Natural killer cell (primary cell): ENCODE data around the gene PLPP4. TPM values are rescaled to one million over a fixed set of nuclear protein-coding genes. Genes with fewer than 3 reads are reported as not detected.

Experiments used
- ATAC-seq, 3 donors: fragments of 150-1000 bp in 2 of 3; fragments of 200-7000 bp in 1 of 3; cut with Tn5 transposase; 1 replicate in 1 of 3; 2 replicates in 2 of 3; pipeline ENCODE4 v1.10.0; 2021; ENCODE audit warnings: mild to moderate bottlenecking in 2 of 3, moderate library complexity in 2 of 3
- DNase-seq, 2 donors: peaks; one replicate each; pipeline versions ENCODE4 v3.0.0 to v3.0.0-alpha.2; 2013 to 2021; ENCODE audit warnings: mixed read lengths in 1 of 2
- H3K27ac ChIP-seq: one replicate; pipeline ENCODE4 v1.5.1; 2013; ENCODE audit warnings: mild to moderate bottlenecking, low read length
- H3K27me3 ChIP-seq: one replicate; pipeline ENCODE4 v1.6.1; 2013; ENCODE audit warnings: low read length; ENCODE audit not compliant: control insufficient read depth, insufficient read depth
- H3K36me3 ChIP-seq: one replicate; pipeline ENCODE4 v1.6.1; 2013; ENCODE audit warnings: low read length; ENCODE audit not compliant: control insufficient read depth, insufficient read depth
- H3K4me1 ChIP-seq: one replicate; pipeline ENCODE4 v1.6.1; 2013; ENCODE audit warnings: low read length; ENCODE audit not compliant: control insufficient read depth, insufficient read depth
- H3K4me3 ChIP-seq: one replicate; pipeline ENCODE4 v1.5.1; 2013; ENCODE audit warnings: low read length
- H3K9me3 ChIP-seq: one replicate; pipeline ENCODE4 v1.6.1; 2013; ENCODE audit warnings: low read length; ENCODE audit not compliant: control insufficient read depth, insufficient read depth
- H3K27ac Mint-ChIP-seq, 2 donors: one replicate each; pipeline ENCODE4 v1.8.0; 2022; ENCODE audit warnings: mild to moderate bottlenecking in 2 of 2, mixed read lengths in 2 of 2, moderate library complexity in 1 of 2
- H3K27me3 Mint-ChIP-seq, 2 donors: one replicate each; pipeline ENCODE4 v1.8.0; 2022; ENCODE audit warnings: low read depth in 2 of 2, mixed read lengths in 2 of 2
- H3K36me3 Mint-ChIP-seq: one replicate; pipeline ENCODE4 v1.8.0; 2022; ENCODE audit warnings: mixed read lengths
- H3K4me1 Mint-ChIP-seq, 2 donors: one replicate each; pipeline ENCODE4 v1.8.0; 2022; ENCODE audit warnings: mixed read lengths in 2 of 2
- H3K4me3 Mint-ChIP-seq: one replicate; pipeline ENCODE4 v1.8.0; 2022; ENCODE audit warnings: mild to moderate bottlenecking, moderate library complexity, mixed read lengths
- H3K9me3 Mint-ChIP-seq, 2 donors: one replicate each; pipeline ENCODE4 v1.8.0; 2022; ENCODE audit warnings: mixed read lengths in 2 of 2
- CTCF ChIP-seq: fragments of 200-600 bp; IDR thresholded peaks from one replicate; pipeline ENCODE4 v1.8.0; 2022; ENCODE audit warnings: antibody characterized with exemption
- WGBS: methylation state at CpG from one replicate; pipeline ENCODE4 v1.1.7; 2013; ENCODE audit warnings: missing lambda C conversion rate; ENCODE audit not compliant: insufficient coverage; 5-methylcytosine and 5-hydroxymethylcytosine counted together
- intact Hi-C: fragments of 100-400 bp; cut with micrococcal nuclease; formaldehyde crosslinking; loops from one replicate; pipeline ENCODE4 v1.14.2; 2022
- total RNA-seq, 4 donors: library from RNA; stranded (reverse); fragments of 120-200 nt in 1 of 4; gene quantifications; one replicate each; pipeline versions ENCODE4 v1.2.3 to v1.2.4, GENCODE V29; 2013 to 2022

PLPP4 gene
- total RNA-seq, 3 donors from 2014 or later (not counting 1 experiment from before 2014, with no cell fraction given), result not detected

- Mint-ChIP-seq H3K27me3 (peaks cover 11% of the 10 kb centered on the region in 2 donors), H3K36me3 (no peaks in the 10 kb centered on the region), H3K9me3 (no peaks in the 10 kb centered on the region), H3K4me3 (no peak overlapping the region), H3K27ac (no peak overlapping the region), H3K4me1 (no peaks in the 10 kb centered on the region)
- TF ChIP-seq CTCF, result no peak
- no peaks in the 10 kb centered on the region for H3K9me3 ChIP-seq
- WGBS, result 96% methylated on average over 4 of the region's 5 CpGs
- no peak overlapping the region for H3K27ac ChIP-seq
- no peaks in the 10 kb centered on the region for H3K27me3 ChIP-seq
- no peaks in the 10 kb centered on the region for H3K4me1 ChIP-seq
- ATAC-seq, result no peak
- H3K4me3 ChIP-seq, result no peak overlapping the region
- intact Hi-C loops, result no loop called here
- DNase-seq, result no peak
- H3K36me3 ChIP-seq, result no peaks in the 10 kb centered on the region
Observed at GRCh38 chr10:120415709-120416330, 41.2 kb upstream of the PLPP4 start.

- intact Hi-C loops, result no loop called here
- Histone ChIP-seq H3K4me3 (no peak overlapping the region), H3K27ac (no peak overlapping the region), H3K4me1 (no peaks in the 10 kb centered on the region), H3K9me3 (no peaks in the 10 kb centered on the region), H3K36me3 (no peaks in the 10 kb centered on the region), H3K27me3 (no peaks in the 10 kb centered on the region)
- no peak for ATAC-seq
- H3K36me3 Mint-ChIP-seq, result no peaks in the 10 kb centered on the region
- H3K27ac Mint-ChIP-seq, result no peak overlapping the region
- H3K9me3 Mint-ChIP-seq, result no peaks in the 10 kb centered on the region
- no peak for DNase-seq
- 72% methylated on average over 5 of the region's 5 CpGs for WGBS
- H3K4me1 Mint-ChIP-seq, result no peaks in the 10 kb centered on the region
- H3K4me3 Mint-ChIP-seq, result no peak overlapping the region
- TF ChIP-seq CTCF, result no peak
- H3K27me3 Mint-ChIP-seq, result peaks cover 6 to 11% of the 10 kb centered on the region in 2 donors
Observed at GRCh38 chr10:120420421-120420820, 36.6 kb upstream of the PLPP4 start.

- Mint-ChIP-seq H3K27me3 (peaks cover 6 to 14% of the 10 kb centered on the region in 2 donors), H3K9me3 (no peaks in the 10 kb centered on the region), H3K4me3 (no peak overlapping the region), H3K27ac (no peak overlapping the region), H3K36me3 (no peaks in the 10 kb centered on the region), H3K4me1 (no peaks in the 10 kb centered on the region)
- no peak for TF ChIP-seq CTCF
- intact Hi-C loops, result no loop called here
- no peak overlapping the region for H3K27ac ChIP-seq
- no peaks in the 10 kb centered on the region for H3K36me3 ChIP-seq
- DNase-seq (no peak), ATAC-seq (no peak)
- H3K4me1 ChIP-seq, result no peaks in the 10 kb centered on the region
- no peaks in the 10 kb centered on the region for H3K9me3 ChIP-seq
- H3K4me3 ChIP-seq, result no peak overlapping the region
- WGBS, result 21% methylated on average over 2 of the region's 2 CpGs
- no peaks in the 10 kb centered on the region for H3K27me3 ChIP-seq
Observed at GRCh38 chr10:120421250-120421649, 35.8 kb upstream of the PLPP4 start.

- Mint-ChIP-seq H3K27me3 (peaks cover 5 to 16% of the 10 kb centered on the region in 2 donors), H3K4me1 (no peaks in the 10 kb centered on the region), H3K9me3 (no peaks in the 10 kb centered on the region), H3K36me3 (no peaks in the 10 kb centered on the region), H3K27ac (no peak overlapping the region), H3K4me3 (no peak overlapping the region)
- H3K4me1 ChIP-seq, result no peaks in the 10 kb centered on the region
- H3K4me3 ChIP-seq, result no peak overlapping the region
- intact Hi-C loops, result no loop called here
- no peak for TF ChIP-seq CTCF
- no peak for ATAC-seq
- no peak overlapping the region for H3K27ac ChIP-seq
- DNase-seq, result no peak
- H3K36me3 ChIP-seq, result no peaks in the 10 kb centered on the region
- H3K9me3 ChIP-seq, result no peaks in the 10 kb centered on the region
- 79% methylated on average over 7 of the region's 7 CpGs for WGBS
- H3K27me3 ChIP-seq, result no peaks in the 10 kb centered on the region
Observed at GRCh38 chr10:120422457-120422856, 34.6 kb upstream of the PLPP4 start.
